Endothelial cell of umbilical vein (primary cell): ENCODE measurements around the gene TIPARP. TPM values are rescaled to one million over a fixed set of nuclear protein-coding genes. Genes with fewer than 3 reads are reported as not detected.

Experiments
- BruUV-seq: library from RNA; stranded (reverse); fragments of 400-500 nt; replicated peaks from 2 replicates; lab custom pipeline; 2021; lab: Mats Ljungman, UMichigan
- CTCF ChIA-PET: fragments of 300-600, 350-600 bp; sonication (Branson Sonifier 250); formaldehyde crosslinking; loops from one replicate; lab custom pipeline; 2021; ENCODE audit warnings: antibody characterized with exemption, inconsistent platforms; lab: Charles Lee
- POLR2A ChIA-PET: fragments of 300-600, 350-600 bp; sonication (Branson Sonifier 250); formaldehyde crosslinking; loops from one replicate; lab custom pipeline; 2021; ENCODE audit warnings: antibody characterized with exemption, inconsistent platforms; lab: Charles Lee
- DNase-seq: peaks from one replicate; pipeline ENCODE4 v3.0.0-alpha.2; 2011; ENCODE audit warnings: low read depth, low spot score
- FAIRE-seq: peaks from 2 replicates; lab custom pipeline; 2011; peaks lifted over from hg19 to GRCh38; lab: Jason Lieb, UNC
- H2AFZ ChIP-seq: 2 replicates; pipeline ENCODE4 v1.6.0; 2012; ENCODE audit warnings: low read depth, low read length, control low read depth, inconsistent platforms
- H3K27ac ChIP-seq: 2 replicates; pipeline ENCODE4 v1.5.1; 2011; ENCODE audit warnings: low read depth, mild to moderate bottlenecking, control low read depth, low read length, moderate library complexity; ENCODE audit not compliant: insufficient read depth
- H3K27me3 ChIP-seq, 2 experiments: 2 replicates each; pipeline versions ENCODE4 v1.6.0 to v1.6.1; 2011; ENCODE audit warnings: low read length in 2 of 2, mixed read lengths in 1 of 2; ENCODE audit not compliant: control insufficient read depth in 2 of 2, insufficient read depth in 2 of 2
- H3K36me3 ChIP-seq, 2 experiments: 2 replicates in 1 of 2; 3 replicates in 1 of 2; pipeline ENCODE4 v1.5.1; 2011; ENCODE audit warnings: low read length in 2 of 2, mild to moderate bottlenecking in 1 of 2, moderate library complexity in 1 of 2; ENCODE audit not compliant: control insufficient read depth in 2 of 2, insufficient read depth in 2 of 2; ENCODE audit errors: extremely low read depth in 1 of 2
- H3K4me1 ChIP-seq: 3 replicates; pipeline ENCODE4 v1.5.1; 2011; ENCODE audit warnings: mild to moderate bottlenecking, low read length; ENCODE audit not compliant: control insufficient read depth, insufficient read depth; ENCODE audit errors: extremely low read depth
- H3K4me2 ChIP-seq: 2 replicates; pipeline ENCODE4 v1.6.1; 2011; ENCODE audit warnings: low read length, control low read depth, mixed read lengths; ENCODE audit not compliant: insufficient read depth
- H3K4me3 ChIP-seq, 3 experiments: fragments of 200-600 bp in 1 of 3; sonication (generic), shearing (Covaris generic) in 1 of 3; replicated peaks in 1 of 3; 2 replicates each; pipeline ENCODE4 v1.5.1; 2011 to 2016; ENCODE audit warnings: control low read depth in 3 of 3, low read length in 3 of 3, mild to moderate bottlenecking in 2 of 3, inconsistent platforms in 1 of 3, low read depth in 1 of 3, moderate library complexity in 1 of 3; ENCODE audit not compliant: insufficient read depth in 1 of 3
- H3K79me2 ChIP-seq: 2 replicates; pipeline ENCODE4 v1.6.0; 2012; ENCODE audit warnings: low read length, inconsistent platforms; ENCODE audit not compliant: control insufficient read depth, insufficient read depth
- H3K9ac ChIP-seq: replicated peaks from 2 replicates; pipeline ENCODE3; 2011; ENCODE audit warnings: low read length, control low read depth; ENCODE audit not compliant: insufficient read depth; ENCODE audit errors: extremely low read depth
- H3K9me1 ChIP-seq: replicated peaks from 3 replicates; pipeline ENCODE4 v1.6.0; 2011; ENCODE audit warnings: mild to moderate bottlenecking, low read length; ENCODE audit not compliant: control insufficient read depth, insufficient read depth; ENCODE audit errors: extremely low read depth
- H3K9me3 ChIP-seq: replicated peaks from 2 replicates; pipeline ENCODE4 v1.5.1; 2012; ENCODE audit warnings: low read length, inconsistent platforms; ENCODE audit not compliant: control insufficient read depth, insufficient read depth
- H4K20me1 ChIP-seq: replicated peaks from 2 replicates; pipeline ENCODE3; 2011; ENCODE audit warnings: mild to moderate bottlenecking, low read length; ENCODE audit not compliant: control insufficient read depth, insufficient read depth; ENCODE audit errors: extremely low read depth
- EZH2 ChIP-seq: IDR thresholded peaks from 2 replicates; pipeline ENCODE4 v1.6.1; 2012; ENCODE audit warnings: borderline replicate concordance, low read depth, mild to moderate bottlenecking, moderate library complexity, low read length, inconsistent platforms; ENCODE audit not compliant: severe bottlenecking
- FOS ChIP-seq: IDR thresholded peaks from 2 replicates; pipeline ENCODE4 v1.6.1; 2011; ENCODE audit warnings: mild to moderate bottlenecking, low read length, moderate library complexity, borderline replicate concordance; ENCODE audit not compliant: insufficient read depth
- GATA2 ChIP-seq: IDR thresholded peaks from 2 replicates; pipeline ENCODE4 v1.7.0; 2011; ENCODE audit warnings: low read depth, mild to moderate bottlenecking, moderate library complexity, mixed read lengths, low read length; ENCODE audit not compliant: insufficient read length, insufficient read depth
- JUN ChIP-seq: IDR thresholded peaks from 2 replicates; pipeline ENCODE4 v1.6.1; 2011; ENCODE audit warnings: borderline replicate concordance, low read depth; ENCODE audit not compliant: insufficient read length, insufficient read depth
- MYC ChIP-seq: IDR thresholded peaks from one replicate; pipeline ENCODE4 v1.6.1; 2011; ENCODE audit warnings: mild to moderate bottlenecking, low read depth, low read length
- POLR2A ChIP-seq: IDR thresholded peaks from 2 replicates; pipeline ENCODE4 v1.6.1; 2012; ENCODE audit warnings: low read depth, mild to moderate bottlenecking, control low read depth, low read length
- POLR2AphosphoS5 ChIP-seq: IDR thresholded peaks from 2 replicates; pipeline ENCODE4 v1.6.1; 2012; ENCODE audit warnings: low read depth, mild to moderate bottlenecking, control low read depth, low read length, moderate library complexity; ENCODE audit not compliant: insufficient read depth
- dilution Hi-C: fragments of 300-500 bp; cut with MboI; formaldehyde crosslinking; loops from one replicate; pipeline ENCODE4 v1.15.0; 2019; ENCODE audit warnings: low sequenced_read_pairs; ENCODE audit not compliant: extremely low pct_ligation_motif_present
- intact Hi-C: fragments of 100-400 bp; cut with micrococcal nuclease; formaldehyde crosslinking; loops from one replicate; pipeline ENCODE4 v1.10.0; 2022
- polyA plus RNA-seq, 4 experiments: library from polyadenylated mRNA; depleted of rRNA in 3 of 4; stranded (reverse) in 3 of 4; unstranded in 1 of 4; fragments of >200 nt; gene quantifications; 2 replicates each; pipeline versions ENCODE4 v1.2.1 to v1.2.3, GENCODE V29; 2011 to 2012; ENCODE audit warnings: missing spikeins in 1 of 4
- total RNA-seq: library from RNA; stranded (reverse); gene quantifications from 2 replicates; pipeline ENCODE4 v1.2.3, GENCODE V29; 2021
- TF ChIP-seq, protein P1 (sequence below), 2 donors: IDR thresholded peaks; 1 replicate in 1 of 2; 2 replicates in 1 of 2; pipeline ENCODE4 v1.5.1; 2011; ENCODE audit warnings: low read length in 2 of 2, mild to moderate bottlenecking in 2 of 2, moderate library complexity in 2 of 2, control low read depth in 1 of 2, inconsistent platforms in 1 of 2, low read depth in 1 of 2; ENCODE audit not compliant: insufficient read depth in 1 of 2; ENCODE audit errors: extremely low read depth in 1 of 2
- TF ChIP-seq, protein P2 (sequence below): IDR thresholded peaks from 2 replicates; pipeline ENCODE4 v1.6.1; 2011; ENCODE audit not compliant: insufficient read depth, insufficient read length

The TIPARP gene
- total and polyA plus RNA-seq, 2 donors (not counting 3 experiments of a cell fraction or from before 2014, with no cell fraction given) = 9.1 to 21.2 TPM

DNA sequence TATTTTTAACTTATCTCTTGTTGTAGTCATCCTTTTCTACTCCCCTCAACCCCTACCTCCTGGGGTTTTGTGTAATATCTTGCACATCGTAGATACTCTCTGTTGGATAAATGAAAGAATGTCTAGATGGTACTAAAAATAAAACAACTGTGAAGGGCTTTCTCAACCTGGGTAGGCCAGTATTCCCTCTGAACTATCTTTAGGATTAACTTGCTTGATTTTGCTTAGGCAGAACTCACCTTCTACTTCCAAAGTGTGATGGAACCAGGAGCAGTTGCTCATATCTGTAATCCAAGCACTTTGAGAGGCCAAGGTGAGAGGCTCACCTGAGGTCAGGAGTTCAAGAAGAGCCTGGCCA lies 32.8 kb upstream of the TIPARP start:
- TF ChIP-seq POLR2A (no peak), FOS (no peak)
- H3K9me1 ChIP-seq = no peaks in the 10 kb centered on the region
- H3K9ac ChIP-seq = no peak overlapping the region
- no TSS peak for BruUV-seq
- no peak for DNase-seq
- H3K4me3 ChIP-seq = no peak overlapping the region
- H3K9me3 ChIP-seq = no peaks in the 10 kb centered on the region
- intact Hi-C loops = no loop called here
- no peak overlapping the region for H3K4me2 ChIP-seq
- POLR2A ChIA-PET = no interaction called here
- no peak overlapping the region for H2AFZ ChIP-seq
- CTCF ChIA-PET = no interaction called here
- H3K27me3 ChIP-seq = peaks cover 0 to 6% of the 10 kb centered on the region in 2 experiments
- no peak for FAIRE-seq
- no peaks in the 10 kb centered on the region for H3K79me2 ChIP-seq
- H3K36me3 ChIP-seq = no peaks in the 10 kb centered on the region
- dilution Hi-C loops = no loop called here
- no peaks in the 10 kb centered on the region for H3K4me1 ChIP-seq
- H4K20me1 ChIP-seq = no peaks in the 10 kb centered on the region
- H3K27ac ChIP-seq = no peak overlapping the region

DNA sequence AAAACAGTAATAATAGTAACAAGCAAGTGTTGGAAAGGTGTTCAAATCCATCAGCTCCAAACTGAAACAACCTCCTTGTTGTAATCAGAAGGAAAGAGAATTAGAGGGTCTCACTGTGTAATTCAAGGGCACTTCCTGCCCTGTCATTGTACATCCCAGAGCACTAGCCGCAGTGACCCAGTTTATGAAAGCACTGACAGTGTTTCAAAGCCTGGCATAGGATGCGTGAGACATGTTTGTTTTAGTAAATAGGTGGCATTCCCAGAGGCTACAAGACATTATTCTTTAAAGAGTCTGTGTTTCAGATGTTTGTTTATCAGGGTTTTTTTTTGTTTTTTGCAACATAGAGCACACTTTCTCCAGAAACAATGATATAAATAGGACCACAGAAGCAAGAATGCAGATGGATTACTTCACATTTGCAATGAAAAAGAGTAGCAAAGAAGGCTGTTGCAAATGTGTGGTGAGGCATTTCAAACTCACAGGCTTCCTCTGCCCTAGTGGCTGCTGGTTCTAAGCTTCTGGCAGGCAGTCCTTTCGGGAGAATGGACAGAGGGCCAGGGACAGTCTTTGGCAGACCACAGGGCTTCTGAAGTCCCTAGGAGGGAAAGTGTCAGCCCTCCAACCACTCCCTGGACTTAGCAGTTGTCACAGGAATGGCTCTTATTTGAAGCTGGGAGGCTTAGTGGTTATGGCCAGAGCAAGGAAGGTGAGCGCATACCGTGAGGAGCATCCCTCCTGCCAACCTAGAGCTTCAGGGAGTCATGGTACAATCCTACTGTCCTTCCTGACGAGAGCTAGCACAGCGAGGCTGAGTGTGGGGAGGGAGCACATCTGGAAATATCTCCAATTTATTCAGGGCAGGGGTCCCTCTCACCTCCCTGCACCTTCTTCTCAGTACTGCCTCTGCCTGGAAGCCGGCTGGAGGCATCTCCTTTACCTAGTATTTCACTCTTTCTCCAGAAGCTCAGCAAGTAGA lies 31.4 kb upstream of the TIPARP start:
- H3K79me2 ChIP-seq = no peaks in the 10 kb centered on the region
- CTCF ChIA-PET = interaction anchor here (1.1 to 1.6 kb wide), 3 partner anchors 12 to 22 kb away, joined by 3 to 4 read pairs (median 3); no protein-coding TSS in a partner anchor
- no peak overlapping the region for H3K9ac ChIP-seq
- intact Hi-C loops = no loop called here
- dilution Hi-C loops = no loop called here
- H3K27me3 ChIP-seq = peaks cover 0 to 6% of the 10 kb centered on the region in 2 experiments
- DNase-seq (no peak), FAIRE-seq (no peak)
- no peaks in the 10 kb centered on the region for H3K9me3 ChIP-seq
- POLR2A ChIA-PET = no interaction called here
- no peaks in the 10 kb centered on the region for H4K20me1 ChIP-seq
- H3K36me3 ChIP-seq = no peaks in the 10 kb centered on the region
- no peak overlapping the region for H3K4me2 ChIP-seq
- no peaks in the 10 kb centered on the region for H3K4me1 ChIP-seq
- no peaks in the 10 kb centered on the region for H3K9me1 ChIP-seq
- H3K27ac ChIP-seq = no peak overlapping the region
- no TSS peak for BruUV-seq
- no peak overlapping the region for H2AFZ ChIP-seq
- H3K4me3 ChIP-seq = no peak overlapping the region
- TF ChIP-seq EZH2 = no peak
- TF ChIP-seq MYC = no peak
- no peak for TF ChIP-seq GATA2
- TF ChIP-seq, protein P1, sequence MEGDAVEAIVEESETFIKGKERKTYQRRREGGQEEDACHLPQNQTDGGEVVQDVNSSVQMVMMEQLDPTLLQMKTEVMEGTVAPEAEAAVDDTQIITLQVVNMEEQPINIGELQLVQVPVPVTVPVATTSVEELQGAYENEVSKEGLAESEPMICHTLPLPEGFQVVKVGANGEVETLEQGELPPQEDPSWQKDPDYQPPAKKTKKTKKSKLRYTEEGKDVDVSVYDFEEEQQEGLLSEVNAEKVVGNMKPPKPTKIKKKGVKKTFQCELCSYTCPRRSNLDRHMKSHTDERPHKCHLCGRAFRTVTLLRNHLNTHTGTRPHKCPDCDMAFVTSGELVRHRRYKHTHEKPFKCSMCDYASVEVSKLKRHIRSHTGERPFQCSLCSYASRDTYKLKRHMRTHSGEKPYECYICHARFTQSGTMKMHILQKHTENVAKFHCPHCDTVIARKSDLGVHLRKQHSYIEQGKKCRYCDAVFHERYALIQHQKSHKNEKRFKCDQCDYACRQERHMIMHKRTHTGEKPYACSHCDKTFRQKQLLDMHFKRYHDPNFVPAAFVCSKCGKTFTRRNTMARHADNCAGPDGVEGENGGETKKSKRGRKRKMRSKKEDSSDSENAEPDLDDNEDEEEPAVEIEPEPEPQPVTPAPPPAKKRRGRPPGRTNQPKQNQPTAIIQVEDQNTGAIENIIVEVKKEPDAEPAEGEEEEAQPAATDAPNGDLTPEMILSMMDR (IDR thresholded peaks at IDR 0.05; ENCODE audit: extremely low read depth in 1 of 2, insufficient read depth in 1 of 2, low read depth in 1 of 2, low read length in 2 of 2) = no peak
- no peak for TF ChIP-seq JUN
- TF ChIP-seq, protein P2, sequence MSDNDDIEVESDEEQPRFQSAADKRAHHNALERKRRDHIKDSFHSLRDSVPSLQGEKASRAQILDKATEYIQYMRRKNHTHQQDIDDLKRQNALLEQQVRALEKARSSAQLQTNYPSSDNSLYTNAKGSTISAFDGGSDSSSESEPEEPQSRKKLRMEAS = no peak
- no peak for TF ChIP-seq FOS
- no peak for TF ChIP-seq POLR2AphosphoS5
- TF ChIP-seq POLR2A = no peak
